NCI-H2081 (cell line): ENCODE results near the gene RNASE13.
A peak's percentile ranks its signal among the peaks of the same experiment; 100 is the strongest.
"Not testable (repeated sequence)": the region's sequence is repeated elsewhere in the genome, so short reads cannot be mapped to it uniquely, and the experiment has no call there.

ENCODE experiments used
- DNase-seq, 2 experiments: peaks; one replicate each; lab custom pipeline; 2025; lab: John Stamatoyannopoulos, UW

RNASE13 gene

DNA sequence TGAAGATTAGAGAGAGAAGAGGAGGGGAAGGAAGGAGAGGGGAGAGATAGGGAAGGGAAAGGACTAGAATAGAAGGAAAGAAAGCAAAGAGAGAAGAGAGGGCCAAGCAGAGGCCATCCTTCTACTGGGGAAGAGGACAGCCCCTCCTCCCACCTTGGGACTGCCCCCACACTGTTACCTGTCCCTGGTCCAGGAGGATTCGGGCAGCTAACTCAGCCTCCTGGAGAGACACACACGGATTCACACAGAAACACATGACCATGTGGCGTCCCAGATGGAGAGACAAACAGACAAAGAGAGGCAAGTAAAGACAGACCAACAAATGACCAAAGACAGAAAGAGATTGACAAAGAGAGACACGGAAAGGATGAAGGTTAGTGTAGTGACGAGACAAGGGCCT is 11.9 kb downstream of the RNASE13 start:
- no peak for DNase-seq

DNA sequence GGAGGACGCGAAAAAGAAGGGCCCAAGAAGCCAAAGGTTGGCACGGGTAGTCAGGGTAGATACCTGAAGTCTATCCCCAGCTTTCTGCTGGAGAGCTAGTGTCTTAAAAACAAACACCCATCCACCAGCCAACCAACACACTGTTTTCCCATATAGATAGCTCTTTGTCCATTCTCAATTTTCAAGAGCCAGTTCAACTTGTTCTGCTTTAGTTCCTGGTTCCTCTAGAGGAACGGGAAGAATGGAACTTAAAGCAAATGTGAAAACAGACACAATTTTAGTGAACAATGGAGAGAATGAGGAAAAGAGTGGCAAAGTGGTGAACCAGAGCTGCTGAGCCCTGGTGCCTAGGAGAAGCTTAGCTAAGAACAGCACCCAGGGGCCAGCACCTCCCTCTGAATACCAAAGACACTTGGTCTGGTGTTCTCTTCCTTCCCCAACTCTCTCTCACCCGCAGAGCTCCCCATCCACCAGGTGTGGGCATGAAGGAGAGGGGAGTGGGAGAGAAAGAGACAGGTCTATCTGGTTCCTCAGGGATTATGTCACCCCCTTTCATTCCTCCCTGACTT is 13.5 kb downstream of the RNASE13 start:
- no peak for DNase-seq

DNA sequence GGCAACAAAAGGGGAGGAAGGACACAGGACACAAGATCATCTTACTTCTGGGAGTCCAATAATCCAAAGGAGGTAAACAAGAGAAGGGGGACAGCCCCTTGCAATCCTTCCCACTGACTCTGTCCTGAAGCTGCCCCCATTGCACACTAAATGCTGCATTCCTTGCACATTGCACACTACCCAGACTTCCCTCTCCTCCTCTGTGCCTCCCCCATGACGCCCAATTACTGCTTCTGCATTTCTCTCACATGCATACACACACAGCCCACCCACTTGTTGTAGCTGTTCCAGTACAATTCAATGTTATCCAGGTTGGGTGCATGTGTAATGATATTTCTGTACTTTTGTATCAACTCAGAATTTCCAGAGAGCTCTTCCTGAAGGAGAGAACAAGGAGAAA is 15.2 kb downstream of the RNASE13 start:
- no peak for DNase-seq

DNA sequence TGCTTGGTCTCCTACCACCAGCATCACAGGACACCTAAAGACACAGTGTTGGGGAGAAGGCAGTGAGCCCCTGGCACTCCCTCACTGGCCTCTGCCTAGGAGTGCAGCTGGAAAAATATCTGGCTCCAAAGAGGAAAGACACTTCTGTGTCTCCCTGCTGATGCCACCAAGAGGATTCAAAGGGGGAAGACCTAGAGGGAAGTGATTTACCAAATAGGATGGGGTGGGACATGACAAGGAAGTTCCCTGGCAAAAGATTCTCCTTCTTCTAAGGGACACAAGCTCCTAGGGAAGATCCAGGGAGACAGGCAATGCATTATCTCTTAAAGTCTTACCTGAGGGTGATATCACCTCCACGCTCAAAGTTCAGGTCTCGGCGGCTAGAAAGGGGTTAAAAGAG is 15.8 kb downstream of the RNASE13 start:
- no peak for DNase-seq

DNA sequence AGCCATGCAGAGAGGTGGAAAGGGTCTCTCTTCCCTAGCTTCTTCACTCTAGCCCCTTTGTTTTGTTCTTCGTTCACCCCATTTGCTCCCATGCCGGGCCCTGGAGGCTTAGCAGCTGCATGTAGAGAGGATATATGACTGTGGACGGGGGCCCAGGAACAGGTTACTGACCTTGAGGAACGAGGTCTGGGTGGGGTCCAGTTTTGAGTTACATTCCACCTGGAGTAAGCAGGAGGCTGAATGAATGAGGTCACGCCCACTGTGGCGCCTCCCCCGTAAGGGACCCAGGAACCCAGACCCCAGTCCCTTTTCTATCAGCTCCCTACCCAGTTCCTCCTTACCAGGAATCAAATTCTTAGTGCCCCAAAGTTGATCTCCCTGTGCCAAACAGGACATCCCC is 16.3 kb downstream of the RNASE13 start:
- no peak for DNase-seq

DNA sequence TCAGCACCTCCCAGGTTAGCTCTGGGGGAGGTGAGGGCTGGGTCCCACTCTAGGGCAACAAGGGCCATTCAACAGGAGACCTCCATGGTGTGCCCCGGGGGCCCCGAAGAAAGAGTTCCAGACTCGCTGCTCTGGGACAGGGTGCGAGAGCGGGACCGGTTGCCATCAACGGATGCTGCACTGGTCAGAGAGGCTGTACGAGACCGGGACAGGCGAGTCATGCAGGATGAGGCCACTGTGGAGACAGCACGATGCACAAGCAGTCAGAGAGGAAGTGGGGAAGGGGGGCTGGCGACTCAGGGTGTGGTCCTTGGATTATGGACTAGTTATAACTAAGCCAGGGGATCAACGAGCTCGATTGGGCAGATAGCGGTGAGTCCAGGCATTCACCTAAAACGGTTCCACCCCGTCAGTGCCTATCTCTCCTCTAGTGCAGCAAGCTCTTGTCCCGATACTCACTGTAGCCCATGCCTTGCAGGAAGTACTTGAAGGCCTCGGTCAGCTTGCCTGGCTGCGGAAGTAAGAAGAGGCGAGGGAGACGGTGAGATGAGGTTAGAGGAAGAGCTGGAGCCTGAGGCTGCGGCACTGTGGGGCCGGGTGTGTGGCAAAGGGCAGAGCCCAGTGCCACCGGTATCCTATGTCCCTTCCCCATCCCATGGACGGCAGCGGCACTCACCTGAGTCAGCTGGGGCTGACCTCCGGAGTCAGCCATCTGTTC is 16.9 kb downstream of the RNASE13 start:
- DNase-seq, result no peak

DNA sequence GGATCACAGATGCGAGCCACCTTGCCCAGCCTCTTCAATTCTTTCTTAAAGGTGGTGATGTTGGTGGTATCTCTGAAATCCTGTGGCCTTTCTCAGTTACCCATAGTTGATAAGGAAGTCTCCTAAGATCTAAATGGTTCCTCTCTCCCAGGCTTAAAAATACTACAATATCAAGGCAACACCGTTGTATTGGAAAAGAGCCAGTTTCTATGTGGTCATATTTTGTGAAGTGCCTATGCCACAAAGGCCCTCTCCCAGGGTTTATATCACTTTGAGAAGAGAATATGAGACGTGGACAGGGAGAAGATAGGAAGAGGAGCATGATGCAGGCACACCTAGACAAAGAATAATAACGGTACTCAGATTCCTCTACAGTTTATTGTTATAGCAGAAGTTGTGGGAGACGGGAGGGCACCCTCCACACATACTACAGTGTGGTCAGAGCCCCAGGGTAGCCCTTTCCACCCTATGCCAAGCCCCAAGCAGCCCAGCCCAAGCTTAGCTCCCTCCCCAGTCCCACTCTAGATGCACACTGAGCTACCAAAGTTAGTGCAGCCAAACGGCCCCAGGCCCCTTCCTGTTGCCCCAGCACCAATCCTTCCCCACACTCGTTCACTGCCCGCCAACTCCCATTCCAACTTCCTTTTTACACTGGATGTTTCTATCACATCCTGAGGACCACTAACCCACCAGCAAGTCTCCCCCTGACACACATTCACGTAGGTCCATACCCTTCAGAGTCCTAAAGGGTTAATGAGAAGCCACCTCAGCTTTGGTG is 18.0 kb downstream of the RNASE13 start:
- no peak for DNase-seq

DNA sequence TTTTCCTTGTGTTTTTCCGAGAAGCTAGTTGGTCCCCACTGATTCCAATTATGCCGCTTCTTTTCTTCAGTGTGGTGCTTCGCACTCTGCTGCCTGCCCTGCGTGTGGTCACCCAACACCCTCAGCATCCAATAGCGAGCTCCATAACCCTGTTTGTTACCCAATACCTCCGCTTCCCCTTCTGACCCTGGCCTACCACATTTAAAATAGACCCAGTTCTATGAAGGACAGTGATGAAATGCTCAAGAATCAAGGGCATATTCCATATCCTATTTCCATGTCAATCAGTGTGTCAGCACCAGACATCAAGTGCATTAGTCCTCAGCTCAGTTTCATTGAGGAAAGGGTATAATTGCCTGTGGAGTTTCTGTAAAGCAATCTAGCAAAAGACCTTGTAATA is 19.3 kb downstream of the RNASE13 start:
- no peak for DNase-seq

DNA sequence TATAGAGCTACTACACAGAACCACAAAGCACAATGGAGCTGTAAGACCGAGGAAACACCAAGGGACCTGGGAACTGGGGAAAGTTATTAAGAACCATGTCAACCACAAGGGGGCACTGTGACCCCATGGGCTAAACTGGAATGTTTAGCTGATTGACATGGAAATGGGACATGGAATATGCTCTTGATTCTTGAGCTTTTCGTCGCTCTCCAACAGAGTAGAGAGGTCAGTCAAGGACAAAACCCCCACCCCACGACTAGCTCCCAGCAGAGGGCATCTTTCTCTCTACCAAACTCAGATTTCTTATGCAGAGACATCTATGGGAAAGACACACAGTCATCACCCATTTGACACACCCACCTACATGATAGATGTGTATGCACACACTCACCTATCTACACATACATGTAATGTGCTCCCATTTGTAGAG is 19.8 kb downstream of the RNASE13 start:
- DNase-seq, result peak; percentile 71 to 83

DNA sequence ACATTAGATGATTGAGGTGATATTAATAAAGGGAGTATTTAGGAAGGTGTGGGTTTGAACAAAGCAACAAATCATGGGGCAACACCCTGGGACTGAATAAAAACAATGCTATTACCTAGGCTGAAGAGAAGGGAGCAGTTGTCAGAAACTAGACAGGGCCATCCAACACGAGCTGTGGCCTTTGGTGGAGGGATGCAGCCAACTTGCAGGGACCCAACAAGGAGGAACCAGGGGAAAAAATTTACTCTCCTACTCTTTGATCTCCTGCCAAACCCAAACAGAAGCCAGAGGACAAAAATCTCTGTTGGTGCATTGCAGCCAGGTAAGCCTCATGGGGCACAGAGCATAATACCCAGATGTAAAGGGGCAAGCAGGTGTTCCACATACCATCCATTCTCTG is 23.5 kb downstream of the RNASE13 start:
- DNase-seq, result no peak

DNA sequence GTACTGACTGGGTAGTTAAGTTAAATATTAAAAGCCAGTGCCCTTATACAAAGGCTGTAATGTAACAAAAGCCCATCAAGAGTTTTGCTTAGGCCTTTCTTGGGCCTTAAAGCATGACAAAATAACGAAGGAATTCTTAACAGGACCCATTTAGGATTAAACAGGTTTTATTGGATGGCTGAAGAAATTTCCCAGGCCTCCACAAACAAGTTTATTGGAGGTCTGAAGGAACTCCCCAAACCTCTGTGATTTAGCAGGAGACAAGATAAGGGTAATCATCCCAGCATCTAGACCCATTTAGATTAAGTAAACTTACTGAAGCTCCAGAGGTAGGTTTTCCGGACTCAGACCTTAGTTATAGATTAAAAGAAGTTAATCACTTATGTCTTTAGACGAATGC is 24.9 kb downstream of the RNASE13 start:
- not testable (repeated sequence) for DNase-seq

DNA sequence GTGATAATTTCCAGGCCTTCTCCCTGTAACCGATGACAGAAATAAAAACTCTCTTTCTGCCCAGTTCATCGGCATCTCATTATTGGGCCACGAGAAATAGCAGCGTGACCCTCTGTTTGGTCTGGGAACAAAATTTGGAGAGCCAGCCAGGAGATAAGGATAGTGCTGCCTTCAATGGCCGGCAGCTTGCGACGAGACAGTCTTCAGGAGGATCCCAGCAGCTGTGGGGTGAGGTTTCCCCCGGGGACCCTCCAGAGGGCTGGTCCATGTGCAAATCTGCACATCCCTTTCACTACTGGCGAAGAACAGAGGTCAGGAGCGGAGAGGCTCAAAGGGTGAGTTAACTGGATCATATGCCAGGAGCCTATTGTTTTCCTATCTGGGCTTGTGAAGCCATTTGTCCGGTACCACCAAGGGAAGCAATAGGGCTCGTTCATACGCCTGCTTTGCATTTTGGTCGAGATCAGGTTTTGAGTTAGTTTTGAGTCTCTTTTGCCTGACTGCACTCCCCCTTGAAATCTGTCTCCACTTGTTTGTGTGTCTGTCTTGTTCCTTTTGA is 30.7 kb downstream of the RNASE13 start:
- DNase-seq, result no peak

DNA sequence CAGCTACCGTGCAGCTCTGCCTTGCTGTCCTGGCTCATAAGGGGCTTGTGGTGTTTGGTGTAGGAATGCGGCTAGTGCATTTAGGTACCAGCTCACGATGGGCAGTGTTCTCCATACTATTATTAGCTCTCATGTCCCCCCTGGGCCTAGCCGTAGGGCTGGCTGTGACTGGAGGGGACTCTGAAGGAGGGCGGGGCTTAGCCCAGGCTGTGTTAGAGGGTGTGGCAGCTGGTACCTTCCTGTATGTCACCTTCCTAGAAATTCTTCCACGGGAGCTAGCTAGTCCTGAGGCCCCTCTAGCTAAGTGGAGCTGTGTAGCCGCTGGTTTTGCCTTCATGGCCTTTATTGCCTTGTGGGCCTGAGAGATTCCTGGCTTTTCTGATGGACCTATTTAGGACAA is 33.4 kb downstream of the RNASE13 start:
- no peak for DNase-seq

DNA sequence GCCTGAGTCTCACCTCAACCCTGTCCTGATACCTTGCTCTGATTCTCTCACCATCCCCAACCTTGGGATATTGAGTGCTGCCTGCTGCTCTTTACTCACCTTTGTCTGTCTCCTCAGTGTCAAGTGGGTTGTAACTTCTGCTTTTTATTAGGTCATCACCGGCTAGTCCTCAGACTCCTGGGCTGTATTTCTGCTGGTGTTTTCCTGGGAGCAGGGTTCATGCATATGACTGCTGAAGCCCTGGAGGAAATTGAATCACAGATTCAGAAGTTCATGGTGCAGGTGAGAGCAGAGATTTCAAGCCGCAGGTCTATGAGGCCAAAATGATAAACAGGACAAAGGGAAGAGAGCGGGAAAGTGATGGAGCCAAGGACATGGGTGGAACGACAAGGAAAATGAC is 35.0 kb downstream of the RNASE13 start:
- DNase-seq, result no peak

DNA sequence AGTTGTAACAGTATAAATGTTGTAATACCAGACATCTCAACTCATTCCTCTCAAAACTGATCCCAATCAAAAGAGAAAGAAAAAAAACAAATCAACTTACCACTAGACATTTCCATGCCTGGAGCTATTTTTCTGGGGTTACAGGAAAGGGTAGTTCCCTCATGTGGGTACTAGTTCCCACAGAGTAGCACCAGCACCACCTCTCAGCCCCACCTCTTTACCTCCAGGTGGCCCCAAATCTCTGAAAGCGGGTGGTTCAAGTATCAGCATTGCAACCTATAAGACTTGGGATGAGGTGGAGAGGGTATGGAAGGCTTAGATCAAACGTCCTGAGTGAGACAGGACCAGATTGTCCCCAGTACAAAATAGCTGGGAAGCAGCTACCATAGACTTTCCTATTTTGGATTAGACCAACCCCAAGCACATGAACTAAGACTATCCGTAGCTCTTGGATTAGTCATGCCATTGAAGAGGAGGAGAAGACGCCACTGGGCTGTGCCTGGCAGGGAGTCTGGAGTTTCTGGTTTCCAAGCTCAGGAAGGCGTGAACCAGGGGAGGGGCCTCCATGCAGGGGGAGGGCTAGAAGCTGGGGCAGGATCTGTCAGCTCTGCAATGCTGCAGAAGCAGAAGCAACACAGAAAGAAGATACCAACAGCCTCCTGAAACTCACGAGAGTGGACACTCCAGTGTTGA is 35.8 kb downstream of the RNASE13 start, which contains the start of gene SLC39A2:
SLC39A2 (plus strand) TSS at position 620 of the 693 bp plus-strand sequence. CDS start 154 bp downstream, outside the sequence.
- DNase-seq, result no peak

DNA sequence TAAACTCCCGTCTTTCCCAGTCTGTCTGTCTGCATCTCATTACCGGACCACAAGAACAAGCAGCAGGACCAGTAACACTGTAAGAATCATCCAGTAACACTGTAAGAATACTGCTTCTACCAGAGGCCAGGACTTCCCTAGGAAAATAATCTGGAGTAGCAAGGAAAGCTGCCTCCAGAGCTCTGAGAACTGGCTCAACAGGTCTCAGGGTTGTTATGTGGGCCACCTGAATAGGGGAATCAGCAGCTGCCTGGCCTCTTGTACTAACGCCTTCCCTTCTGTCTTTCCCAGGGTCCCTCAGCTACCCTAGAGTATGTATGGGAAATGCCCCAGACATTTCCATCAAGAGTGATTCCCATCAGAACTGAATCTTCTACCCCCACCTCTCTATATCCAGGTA is 36.5 kb downstream of the RNASE13 start:
- DNase-seq, result no peak

DNA sequence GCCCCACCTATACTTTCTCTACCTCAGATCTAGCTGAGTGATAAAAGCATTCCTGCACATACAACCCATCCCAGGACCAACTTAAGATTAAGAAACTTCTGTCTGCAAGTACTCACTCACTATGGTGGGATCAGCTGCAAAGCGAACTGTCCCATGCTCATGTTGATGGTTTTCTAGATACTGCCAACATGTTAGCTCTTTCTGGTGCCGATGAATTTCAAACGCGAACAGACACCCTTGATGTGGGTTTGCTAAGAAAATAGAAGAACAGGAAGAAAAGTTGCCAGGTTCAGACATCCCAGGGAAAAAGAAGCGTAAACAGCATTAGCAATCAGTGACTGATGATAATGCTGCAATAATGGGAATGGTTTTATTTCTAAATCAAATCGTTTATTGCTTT is 37.0 kb downstream of the RNASE13 start:
- DNase-seq, result no peak

DNA sequence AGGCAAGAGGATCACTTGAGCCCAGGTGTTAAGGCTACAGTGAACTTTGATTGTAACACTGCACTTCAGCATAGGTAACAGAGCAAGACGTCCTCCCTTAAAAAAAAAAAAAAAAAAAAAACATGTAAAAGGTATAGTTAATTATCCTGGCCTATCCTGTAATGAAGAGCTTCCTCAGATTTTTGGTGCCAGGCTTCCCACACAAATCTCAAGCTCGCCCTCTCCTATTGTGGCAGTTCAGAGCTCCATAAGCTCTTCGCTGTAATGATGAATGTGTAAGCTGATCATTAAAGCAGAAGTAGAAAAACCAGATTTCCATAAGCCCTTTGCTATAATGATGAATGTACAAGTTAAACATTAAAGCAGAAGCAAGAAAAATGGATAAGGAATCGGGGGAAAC is 37.5 kb downstream of the RNASE13 start:
- no peak for DNase-seq

DNA sequence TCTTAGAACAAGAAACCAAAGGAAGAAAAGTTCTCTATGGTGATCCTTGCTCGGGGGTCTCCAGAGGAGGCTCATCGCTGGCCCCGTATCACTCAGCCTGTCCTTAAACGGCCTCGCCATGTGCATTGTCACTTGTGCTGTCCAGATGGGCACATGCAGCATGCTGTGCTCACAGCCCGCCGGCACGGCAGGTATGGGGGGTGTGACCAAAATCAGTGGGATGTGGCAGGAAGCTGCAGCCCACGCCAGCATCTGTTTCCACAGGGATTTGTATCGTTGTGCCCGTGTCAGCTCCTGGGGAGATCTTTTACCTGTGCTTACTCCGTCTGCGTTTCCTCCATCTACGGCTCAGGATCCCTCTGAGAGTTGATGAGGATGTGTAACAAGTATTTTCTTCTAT is 38.1 kb downstream of the RNASE13 start:
- no peak for DNase-seq

DNA sequence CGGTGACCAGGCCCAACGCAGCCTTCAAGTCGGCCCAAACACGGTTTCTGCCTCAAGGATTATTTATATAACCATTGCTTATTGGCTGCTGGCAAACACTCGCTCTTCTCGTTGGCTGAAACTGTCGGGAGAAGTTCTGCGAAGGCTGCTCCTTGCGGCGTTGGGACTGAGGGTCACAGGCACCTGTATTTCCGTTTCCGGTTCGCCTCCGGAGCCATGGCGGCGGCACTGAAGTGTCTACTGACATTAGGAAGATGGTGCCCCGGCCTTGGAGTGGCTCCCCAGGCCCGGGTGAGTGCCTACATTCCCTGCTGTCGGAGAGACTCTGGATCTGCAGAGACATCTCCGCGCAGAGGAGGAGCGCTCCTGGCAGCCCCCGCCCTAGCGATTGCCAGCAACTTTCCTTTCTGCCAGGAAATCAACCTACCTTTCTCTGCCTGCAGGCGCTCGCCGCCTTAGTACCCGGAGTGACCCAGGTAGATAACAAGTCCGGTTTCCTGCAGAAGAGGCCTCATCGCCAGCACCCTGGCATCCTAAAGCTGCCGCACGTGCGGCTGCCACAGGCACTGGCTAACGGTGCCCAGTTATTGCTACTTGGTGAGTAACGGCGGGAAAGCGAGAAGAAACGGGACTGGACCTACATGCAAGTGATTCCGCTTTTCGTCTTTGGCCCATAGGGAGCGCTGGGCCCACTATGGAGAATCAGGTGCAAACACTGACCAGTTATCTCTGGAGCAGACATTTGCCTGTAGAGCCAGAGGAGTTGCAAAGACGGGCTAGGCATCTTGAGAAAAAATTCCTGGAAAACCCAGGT is 44.6 kb downstream of the RNASE13 start, which contains the start of gene METTL17:
METTL17 (plus strand) TSS at position 194 of the 814 bp plus-strand sequence; CDS start at position 217, 23 bp downstream.
- DNase-seq, result peak; percentile 72 to 90

DNA sequence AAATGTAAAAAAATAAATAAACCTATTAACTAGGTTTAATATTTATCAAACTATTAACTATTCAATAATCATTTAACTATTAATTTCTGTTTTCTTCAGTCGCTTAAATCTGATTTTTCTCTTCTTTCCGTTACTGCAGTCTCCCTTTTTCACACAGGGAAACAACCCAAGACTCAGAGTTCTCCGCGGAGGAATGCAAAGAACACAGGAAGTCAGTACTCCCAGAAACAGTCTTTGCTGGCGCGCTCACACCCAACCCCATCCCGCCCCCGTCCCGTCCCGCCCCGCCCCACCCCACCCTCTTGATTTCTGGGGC is 45.2 kb downstream of the RNASE13 start:
- DNase-seq, result no peak
